OCI-LY7 (cell line): Measurements from ENCODE around the gene RUNDC3A. TPM values are rescaled to one million over a fixed set of nuclear protein-coding genes. Genes with fewer than 3 reads are reported as not detected.

ENCODE experiments used
- BruUV-seq: library from RNA; stranded (reverse); fragments of 400-500 nt; replicated peaks from 2 replicates; lab custom pipeline; 2021; lab: Mats Ljungman, UMichigan
- CTCF ChIA-PET: fragments of 300-600 bp; sonication (Branson Sonifier 250); formaldehyde crosslinking; loops from one replicate; lab custom pipeline; 2022; ENCODE audit warnings: antibody characterized with exemption; ENCODE audit not compliant: unreplicated experiment; lab: Charles Lee
- POLR2A ChIA-PET: fragments of 300-600 bp; sonication (Branson Sonifier 250); formaldehyde crosslinking; loops from one replicate; lab custom pipeline; 2022; ENCODE audit warnings: antibody characterized with exemption; lab: Charles Lee
- DNase-seq: peaks from one replicate; pipeline ENCODE4 v3.0.0-alpha.2; 2015; ENCODE audit warnings: low spot score
- H2AFZ ChIP-seq: fragments of 200-600 bp; sonication (generic), shearing (Covaris generic); 2 replicates; pipeline ENCODE4 v1.6.1; 2014; ENCODE audit warnings: mild to moderate bottlenecking, antibody characterized with exemption, low read length, moderate library complexity
- H3K27ac ChIP-seq: fragments of 200-600 bp; sonication (generic); 2 replicates; pipeline ENCODE4 v1.5.1; 2014; ENCODE audit warnings: mixed run types, low read depth, mild to moderate bottlenecking, moderate library complexity, low read length, inconsistent platforms; ENCODE audit not compliant: poor library complexity, severe bottlenecking
- H3K36me3 ChIP-seq: fragments of 200-600 bp; sonication (generic); 2 replicates; pipeline ENCODE4 v1.6.1; 2014; ENCODE audit warnings: mild to moderate bottlenecking, antibody characterized with exemption, low read length, moderate library complexity, mixed read lengths; ENCODE audit not compliant: insufficient read depth
- H3K4me1 ChIP-seq: fragments of 200-600 bp; sonication (generic); 2 replicates; pipeline ENCODE4 v1.5.1; 2014; ENCODE audit warnings: mild to moderate bottlenecking, low read length; ENCODE audit not compliant: insufficient read depth, poor library complexity, severe bottlenecking
- H3K4me2 ChIP-seq: fragments of 200-600 bp; sonication (generic); 2 replicates; pipeline ENCODE4 v1.6.1; 2014; ENCODE audit warnings: mild to moderate bottlenecking, low read length
- H3K4me3 ChIP-seq: fragments of 200-600 bp; sonication (generic); 2 replicates; pipeline ENCODE4 v1.5.1; 2014; ENCODE audit warnings: mild to moderate bottlenecking, low read depth, low read length; ENCODE audit not compliant: poor library complexity, severe bottlenecking
- H3K79me2 ChIP-seq: fragments of 200-600 bp; sonication (generic); 2 replicates; pipeline ENCODE4 v1.6.1; 2016; ENCODE audit warnings: low read depth, mild to moderate bottlenecking, low read length, moderate library complexity, mixed read lengths; ENCODE audit not compliant: insufficient read depth
- H3K9me2 ChIP-seq: fragments of 200-600 bp; sonication (generic); 2 replicates; pipeline ENCODE4 v1.6.1; 2016; ENCODE audit warnings: mild to moderate bottlenecking, low read length, mixed read lengths; ENCODE audit not compliant: insufficient read depth
- H3K9me3 ChIP-seq: fragments of 200-600 bp; sonication (generic); 2 replicates; pipeline ENCODE4 v1.6.1; 2014; ENCODE audit warnings: mild to moderate bottlenecking, mixed run types, low read length, mixed read lengths
- H4K20me1 ChIP-seq: fragments of 200-600 bp; sonication (generic); 2 replicates; pipeline ENCODE4 v1.6.1; 2014; ENCODE audit warnings: mild to moderate bottlenecking, antibody characterized with exemption, low read length, moderate library complexity, mixed read lengths; ENCODE audit not compliant: insufficient read depth
- EZH2phosphoT487 ChIP-seq: fragments of 200-600 bp; sonication (generic); IDR thresholded peaks from 2 replicates; pipeline ENCODE4 v1.6.1; 2018; ENCODE audit warnings: low read depth, borderline replicate concordance, mild to moderate bottlenecking, mixed run types, antibody characterized with exemption, low read length, moderate library complexity, mixed read lengths
- intact Hi-C: fragments of 100-400 bp; cut with micrococcal nuclease; formaldehyde crosslinking; loops from one replicate; pipeline ENCODE4 v1.10.0; 2022; ENCODE audit not compliant: unreplicated experiment
- total RNA-seq, 2 experiments: library from RNA; depleted of rRNA in 1 of 2; stranded (reverse); fragments of >200 nt in 1 of 2; shearing (Covaris generic) in 1 of 2; gene quantifications; 2 replicates each; pipeline ENCODE4 v1.2.3, GENCODE V29; 2014 to 2022
- TF ChIP-seq, protein P1 (sequence below): fragments of 200-600 bp; sonication (generic); conservative IDR thresholded peaks from 2 replicates; pipeline ENCODE4 v1.5.1; 2014; ENCODE audit warnings: mild to moderate bottlenecking, antibody characterized with exemption, low read length, moderate library complexity, mixed read lengths

RUNDC3A gene
- total RNA-seq, 2 experiments from 2014 or later = 0.09 TPM; not detected in 1

DNA sequence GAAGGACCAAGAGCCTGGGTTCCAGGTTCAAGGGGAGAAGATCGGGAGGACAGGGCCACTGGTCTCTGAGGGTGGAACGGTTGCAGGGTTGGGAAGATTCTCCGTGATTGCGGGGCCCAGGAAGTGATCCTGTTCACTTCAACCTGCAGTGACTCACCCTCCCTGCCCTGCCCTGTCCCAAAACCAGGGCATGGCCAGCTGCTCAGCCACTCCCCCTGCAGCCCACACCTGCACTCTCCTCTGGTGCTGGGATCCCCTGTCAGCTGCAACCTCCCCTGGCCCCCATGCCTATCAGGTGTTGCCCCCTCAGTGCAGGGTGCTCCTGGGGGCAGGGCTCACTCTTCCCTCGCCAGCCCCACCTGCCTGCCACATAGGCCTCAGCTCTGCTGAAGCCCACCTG, 1.1 kb downstream of the RUNDC3A start:
- POLR2A ChIA-PET = no interaction called here
- CTCF ChIA-PET = no interaction called here
- no TSS peak for BruUV-seq
- TF ChIP-seq EZH2phosphoT487 = no peak
- TF ChIP-seq, protein P1, sequence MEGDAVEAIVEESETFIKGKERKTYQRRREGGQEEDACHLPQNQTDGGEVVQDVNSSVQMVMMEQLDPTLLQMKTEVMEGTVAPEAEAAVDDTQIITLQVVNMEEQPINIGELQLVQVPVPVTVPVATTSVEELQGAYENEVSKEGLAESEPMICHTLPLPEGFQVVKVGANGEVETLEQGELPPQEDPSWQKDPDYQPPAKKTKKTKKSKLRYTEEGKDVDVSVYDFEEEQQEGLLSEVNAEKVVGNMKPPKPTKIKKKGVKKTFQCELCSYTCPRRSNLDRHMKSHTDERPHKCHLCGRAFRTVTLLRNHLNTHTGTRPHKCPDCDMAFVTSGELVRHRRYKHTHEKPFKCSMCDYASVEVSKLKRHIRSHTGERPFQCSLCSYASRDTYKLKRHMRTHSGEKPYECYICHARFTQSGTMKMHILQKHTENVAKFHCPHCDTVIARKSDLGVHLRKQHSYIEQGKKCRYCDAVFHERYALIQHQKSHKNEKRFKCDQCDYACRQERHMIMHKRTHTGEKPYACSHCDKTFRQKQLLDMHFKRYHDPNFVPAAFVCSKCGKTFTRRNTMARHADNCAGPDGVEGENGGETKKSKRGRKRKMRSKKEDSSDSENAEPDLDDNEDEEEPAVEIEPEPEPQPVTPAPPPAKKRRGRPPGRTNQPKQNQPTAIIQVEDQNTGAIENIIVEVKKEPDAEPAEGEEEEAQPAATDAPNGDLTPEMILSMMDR = no peak
- Histone ChIP-seq H3K4me3 (no peak overlapping the region), H4K20me1 (no peaks in the 10 kb centered on the region), H3K36me3 (no peaks in the 10 kb centered on the region), H2AFZ (no peak overlapping the region), H3K4me1 (peaks cover 19% of the 10 kb centered on the region), H3K79me2 (no peaks in the 10 kb centered on the region), H3K9me2 (no peaks in the 10 kb centered on the region), H3K4me2 (peak overlapping the region; percentile 72; the same call in 1 of the 2 replicates), H3K27ac (no peak overlapping the region), H3K9me3 (no peaks in the 10 kb centered on the region)
- DNase-seq = no peak
- intact Hi-C loops = no loop called here

- H3K4me3 ChIP-seq = no peak overlapping the region
- DNase-seq = no peak
Measured at GRCh38 chr17:44310188-44310587, 1.8 kb downstream of the RUNDC3A start.

More at GRCh38 chr17:44310188-44310587, 1.8 kb downstream of the RUNDC3A start:
- Histone ChIP-seq H3K27ac (no peak overlapping the region), H3K4me2 (no peak overlapping the region), H3K36me3 (no peaks in the 10 kb centered on the region), H3K9me3 (no peaks in the 10 kb centered on the region), H3K9me2 (no peaks in the 10 kb centered on the region), H3K79me2 (no peaks in the 10 kb centered on the region), H2AFZ (no peak overlapping the region), H4K20me1 (no peaks in the 10 kb centered on the region), H3K4me1 (peaks cover 19% of the 10 kb centered on the region)
- ChIA-PET CTCF (no interaction called here), POLR2A (interaction anchor here (0.6 kb wide), 1 partner anchor 222 kb away, joined by 3 read pairs; no protein-coding TSS in a partner anchor)
- intact Hi-C loops = no loop called here
- no TSS peak for BruUV-seq
- TF ChIP-seq EZH2phosphoT487 = no peak
- TF ChIP-seq, protein P1 = no peak
